HG03139 (cell line): Measurements from ENCODE around the gene ZFP1.
"Not testable (repeated sequence)": the region's sequence is repeated elsewhere in the genome, so short reads cannot be mapped to it uniquely, and the experiment has no call there.

Experiments
- ATAC-seq: cut with Tn5 transposase; IDR thresholded peaks from one replicate; pipeline ENCODE4 v1.9.1; 2021; ENCODE audit not compliant: unreplicated experiment

Gene ZFP1

GRCh38 chr16:75203096-75203495, 54.8 kb downstream of the ZFP1 start:
- no peak for ATAC-seq

- ATAC-seq, result no peak
These were observed 55.5 kb downstream of the ZFP1 start for GRCh38 chr16:75203667-75204409.

GRCh38 chr16:75204410-75204758, 56.1 kb downstream of the ZFP1 start:
- ATAC-seq, result no peak

- not testable (repeated sequence) for ATAC-seq
These were observed 56.6 kb downstream of the ZFP1 start for GRCh38 chr16:75204905-75205304.

GRCh38 chr16:75205438-75205837, 57.1 kb downstream of the ZFP1 start:
- ATAC-seq, result not testable (repeated sequence)

- not testable (repeated sequence) for ATAC-seq
These were observed 57.8 kb downstream of the ZFP1 start for GRCh38 chr16:75205961-75206748.

GRCh38 chr16:75206749-75207451, 58.6 kb downstream of the ZFP1 start, which contains the start of gene CTRB2:
TSS of gene CTRB2 (minus strand) at chr16:75207161. CDS start at chr16:75207141, 20 bp downstream.
- ATAC-seq, result no peak

GRCh38 chr16:75207831-75208230, 59.5 kb downstream of the ZFP1 start:
- ATAC-seq, result no peak

- ATAC-seq, result no peak
These were observed 60.0 kb downstream of the ZFP1 start for GRCh38 chr16:75208242-75208825.

- ATAC-seq, result no peak
These were observed 60.7 kb downstream of the ZFP1 start for GRCh38 chr16:75208861-75209505.

GRCh38 chr16:75209514-75209913, 61.2 kb downstream of the ZFP1 start:
- ATAC-seq, result not testable (repeated sequence)

GRCh38 chr16:75209944-75210343, 61.6 kb downstream of the ZFP1 start:
- ATAC-seq, result no peak

- ATAC-seq, result not testable (repeated sequence)
These were observed 63.0 kb downstream of the ZFP1 start for GRCh38 chr16:75211286-75211685.

- ATAC-seq, result no peak
These were observed 67.8 kb downstream of the ZFP1 start for GRCh38 chr16:75216127-75216526.

- no peak for ATAC-seq
These were observed 68.3 kb downstream of the ZFP1 start for GRCh38 chr16:75216576-75216975.

GRCh38 chr16:75217389-75217851, 69.1 kb downstream of the ZFP1 start:
- no peak for ATAC-seq

- no peak for ATAC-seq
These were observed 70.1 kb downstream of the ZFP1 start, which contains the start of gene CTRB1 for GRCh38 chr16:75218256-75219076. TSS of gene CTRB1 (plus strand) at chr16:75218988. CDS start at chr16:75219008, 20 bp downstream.

- no peak for ATAC-seq
These were observed 70.8 kb downstream of the ZFP1 start for GRCh38 chr16:75219088-75219487.

GRCh38 chr16:75219838-75220237, 71.5 kb downstream of the ZFP1 start:
- no peak for ATAC-seq
